Mononuclear cell (primary cell): Measurements from ENCODE around the gene PRR13. TPM values are rescaled to one million over a fixed set of nuclear protein-coding genes. Genes with fewer than 3 reads are reported as not detected.

Experiments used
- H3K27me3 ChIP-seq: 2 replicates; pipeline ENCODE4 v1.6.0; 2011; ENCODE audit warnings: low read length, control low read depth; ENCODE audit not compliant: insufficient read depth
- H3K4me1 ChIP-seq: 2 replicates; pipeline ENCODE4 v1.5.1; 2011; ENCODE audit warnings: mild to moderate bottlenecking, low read length, control low read depth; ENCODE audit not compliant: insufficient read depth
- H3K4me3 ChIP-seq: 2 replicates; pipeline ENCODE4 v1.5.1; 2011; ENCODE audit warnings: mild to moderate bottlenecking, low read length, moderate library complexity
- H3K9me3 ChIP-seq: 2 replicates; pipeline ENCODE4 v1.5.1; 2011; ENCODE audit warnings: low read depth, mild to moderate bottlenecking, control low read depth, low read length
- total RNA-seq: library from RNA; depleted of rRNA; stranded (reverse); fragments of >200 nt; gene quantifications from one replicate; pipeline ENCODE4 v1.2.3, GENCODE V29; 2012

The PRR13 gene
- total RNA-seq, 1 donor, result 104 TPM

DNA sequence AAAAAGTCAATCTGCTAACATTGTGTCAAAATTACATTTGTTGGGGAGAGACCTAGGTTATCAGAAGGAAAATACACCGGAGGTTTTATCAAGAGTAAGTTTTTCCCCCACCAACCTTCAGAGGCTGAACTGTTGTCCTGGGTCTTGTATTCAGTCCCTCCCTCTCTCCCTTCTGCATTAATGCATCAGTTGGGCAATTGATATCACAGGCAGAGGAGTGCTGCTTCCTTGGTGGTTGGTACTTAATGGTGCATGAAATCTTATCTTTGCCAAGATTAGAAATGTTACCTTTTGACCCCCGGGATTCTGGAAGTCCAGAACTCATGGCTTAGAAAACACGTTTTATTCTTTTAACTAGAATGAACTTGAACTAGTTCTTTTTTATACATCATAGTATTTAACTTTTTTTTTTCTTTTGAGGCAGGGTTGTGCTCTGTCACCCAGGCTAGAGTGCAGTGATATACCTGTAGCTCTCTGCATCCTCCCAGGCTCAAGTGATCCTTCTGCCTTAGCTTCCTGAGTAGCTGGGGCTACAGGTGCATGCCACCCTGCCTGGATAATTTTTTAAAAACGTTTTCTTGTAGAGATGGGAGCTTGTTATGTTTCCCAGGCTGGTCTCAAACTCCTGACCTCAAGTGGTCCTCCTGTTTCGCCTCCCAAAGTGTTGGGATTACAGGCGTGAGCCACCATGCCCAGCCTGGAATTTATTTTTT, 15.3 kb downstream of the PRR13 start:
- Histone ChIP-seq H3K4me3 (no peak overlapping the region), H3K4me1 (peaks cover 20% of the 10 kb centered on the region), H3K27me3 (no peaks in the 10 kb centered on the region), H3K9me3 (no peaks in the 10 kb centered on the region)

DNA sequence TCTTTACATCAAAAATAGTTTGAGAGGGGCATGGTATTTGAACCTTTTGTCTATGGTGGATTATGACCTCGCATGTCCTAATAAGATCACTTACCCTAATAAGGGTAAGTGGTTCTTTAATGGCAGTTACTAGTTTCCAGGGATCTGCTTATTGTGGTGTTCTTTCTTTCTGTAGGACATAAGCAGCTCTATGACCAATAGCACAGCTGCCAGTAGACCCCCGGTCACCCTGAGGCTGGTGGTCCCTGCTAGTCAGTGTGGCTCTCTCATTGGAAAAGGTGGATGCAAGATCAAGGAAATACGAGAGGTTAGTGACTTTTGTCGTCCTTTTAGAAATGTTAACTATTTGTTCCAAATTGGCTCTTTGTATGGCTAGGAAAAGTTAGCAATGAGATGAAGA, 17.6 kb downstream of the PRR13 start:
- Histone ChIP-seq H3K4me3 (no peak overlapping the region), H3K27me3 (no peaks in the 10 kb centered on the region), H3K9me3 (no peaks in the 10 kb centered on the region), H3K4me1 (peaks cover 9% of the 10 kb centered on the region)

DNA sequence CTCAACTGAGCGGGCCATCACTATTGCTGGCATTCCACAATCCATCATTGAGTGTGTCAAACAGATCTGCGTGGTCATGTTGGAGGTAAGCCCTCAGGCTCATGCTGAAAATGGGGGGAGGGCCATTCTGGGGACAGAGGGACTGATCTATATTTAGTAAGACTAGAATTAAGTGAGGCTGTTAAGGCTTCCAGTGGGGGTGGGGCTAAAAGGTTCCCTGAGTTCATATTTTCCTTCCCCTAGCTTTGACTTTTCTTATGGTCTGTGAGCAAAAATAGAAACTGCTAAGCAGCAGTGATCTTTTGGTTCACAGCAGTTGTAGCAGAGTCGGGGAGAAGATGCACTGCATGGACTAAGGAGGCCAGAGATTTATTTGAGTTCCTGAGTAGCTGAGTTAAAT, 19.5 kb downstream of the PRR13 start:
- peaks cover 3% of the 10 kb centered on the region for H3K4me1 ChIP-seq
- no peak overlapping the region for H3K4me3 ChIP-seq
- no peaks in the 10 kb centered on the region for H3K27me3 ChIP-seq
- H3K9me3 ChIP-seq, result no peaks in the 10 kb centered on the region

DNA sequence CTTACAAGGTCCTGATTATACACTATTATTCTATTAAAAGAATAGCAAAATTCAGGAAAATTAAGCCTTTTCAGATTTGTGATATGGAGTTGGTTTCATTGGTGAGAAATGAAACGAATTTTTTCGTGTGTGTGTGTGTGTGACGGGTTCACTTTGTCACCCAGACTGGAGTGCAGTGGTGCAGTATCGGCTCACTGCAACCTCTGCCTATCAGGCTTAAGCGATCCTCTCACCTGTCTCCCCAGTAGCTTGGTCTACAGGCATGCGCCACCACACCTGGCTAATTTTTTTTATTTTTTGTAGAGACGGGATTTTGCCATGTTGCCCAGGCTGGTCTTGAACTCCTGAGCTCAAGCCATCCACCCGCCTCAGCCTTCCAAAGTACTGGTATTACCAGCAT, 20.1 kb downstream of the PRR13 start:
- Histone ChIP-seq H3K4me1 (peaks cover 3% of the 10 kb centered on the region), H3K27me3 (no peaks in the 10 kb centered on the region), H3K4me3 (no peak overlapping the region), H3K9me3 (no peaks in the 10 kb centered on the region)

DNA sequence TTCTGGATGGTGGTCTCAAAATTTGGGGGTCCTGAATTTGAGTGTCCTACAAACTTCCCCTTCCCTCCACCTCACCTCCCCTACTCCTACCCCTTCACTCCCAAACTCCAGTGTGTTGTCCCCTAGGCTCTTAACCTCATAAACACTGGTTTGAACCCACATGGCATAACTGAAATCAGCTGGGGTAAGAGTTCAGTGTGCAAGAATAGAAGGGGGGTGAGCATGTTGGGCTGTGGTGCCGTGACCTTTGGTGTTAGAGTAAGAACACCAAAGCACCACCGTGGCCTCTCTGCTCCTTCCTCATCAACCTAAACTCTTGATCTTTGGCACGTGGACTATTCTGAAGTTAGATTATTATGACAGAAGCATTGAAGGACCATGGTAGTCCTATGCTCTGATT, 21.4 kb downstream of the PRR13 start:
- Histone ChIP-seq H3K4me3 (no peak overlapping the region), H3K4me1 (peaks cover 3% of the 10 kb centered on the region), H3K9me3 (no peaks in the 10 kb centered on the region), H3K27me3 (no peaks in the 10 kb centered on the region)

DNA sequence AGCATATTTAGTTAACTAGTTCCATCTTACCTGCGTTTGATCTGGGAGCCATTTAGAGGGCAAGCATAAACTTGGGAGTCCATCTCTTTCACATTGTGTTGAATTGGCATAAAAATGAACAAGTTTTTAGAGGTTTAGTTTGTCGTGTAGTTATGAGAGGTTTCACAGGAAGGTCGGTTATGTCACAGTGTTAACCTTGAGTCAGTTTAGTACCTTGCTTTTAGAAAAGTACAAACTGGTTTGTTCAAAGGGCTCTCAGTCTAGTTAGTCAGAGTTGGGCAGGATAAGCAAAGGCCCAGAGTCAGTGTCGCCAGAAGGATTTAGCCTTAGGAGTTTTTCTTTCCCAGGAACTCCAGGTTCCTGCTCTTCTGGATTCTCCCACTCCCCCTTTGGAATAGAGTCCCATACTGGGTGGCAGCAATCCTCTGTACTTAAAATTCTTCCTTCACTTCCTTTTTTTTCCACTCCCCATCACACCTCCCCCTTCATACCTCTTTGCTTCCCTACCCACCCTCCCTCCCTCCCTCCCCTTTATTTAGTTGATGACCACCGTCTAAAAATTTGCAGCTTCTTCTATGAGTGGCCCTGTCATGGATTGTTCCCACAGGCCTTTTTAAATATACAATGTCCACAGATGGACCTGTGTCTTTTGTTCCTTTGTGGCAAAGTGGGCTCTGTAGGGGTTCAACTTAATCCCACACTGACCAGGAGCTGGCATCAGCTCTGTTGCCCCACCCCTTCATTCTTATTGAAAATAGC, 22.4 kb downstream of the PRR13 start:
- Histone ChIP-seq H3K4me1 (peaks cover 3% of the 10 kb centered on the region), H3K27me3 (no peaks in the 10 kb centered on the region), H3K4me3 (no peak overlapping the region), H3K9me3 (no peaks in the 10 kb centered on the region)

DNA sequence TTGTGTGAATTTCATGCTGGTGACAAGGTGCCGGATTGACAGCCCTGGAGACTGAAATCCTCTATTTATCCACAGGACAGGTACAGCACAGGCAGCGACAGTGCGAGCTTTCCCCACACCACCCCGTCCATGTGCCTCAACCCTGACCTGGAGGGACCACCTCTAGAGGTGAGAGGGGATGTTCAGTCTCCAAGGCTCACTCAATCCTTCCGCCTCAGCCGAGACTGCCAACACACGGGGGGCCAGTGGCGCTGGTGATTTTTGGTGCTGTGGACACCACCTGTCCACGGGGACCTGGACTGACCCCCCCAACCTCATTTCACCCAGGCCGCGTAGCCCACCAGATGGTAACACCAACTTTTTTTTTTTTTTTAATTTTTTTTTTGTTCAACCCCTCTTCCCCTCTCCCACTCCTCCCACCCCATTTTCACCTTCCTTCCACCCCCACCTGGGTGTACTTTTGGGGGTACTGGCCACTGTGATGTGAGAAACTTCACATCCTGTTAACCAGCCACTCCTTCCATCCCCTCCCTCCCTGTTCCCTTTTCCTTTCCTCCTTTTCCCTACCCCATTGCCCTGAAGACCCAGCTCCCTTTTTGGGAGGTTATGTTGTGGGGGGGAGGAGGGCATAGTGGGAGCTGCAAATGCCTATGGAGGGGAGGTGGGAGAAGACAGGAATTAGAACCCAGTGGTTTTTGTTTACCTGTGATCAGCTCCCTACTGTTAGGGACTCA, 23.3 kb downstream of the PRR13 start:
- Histone ChIP-seq H3K27me3 (no peaks in the 10 kb centered on the region), H3K4me3 (no peak overlapping the region), H3K4me1 (peaks cover 3% of the 10 kb centered on the region)

DNA sequence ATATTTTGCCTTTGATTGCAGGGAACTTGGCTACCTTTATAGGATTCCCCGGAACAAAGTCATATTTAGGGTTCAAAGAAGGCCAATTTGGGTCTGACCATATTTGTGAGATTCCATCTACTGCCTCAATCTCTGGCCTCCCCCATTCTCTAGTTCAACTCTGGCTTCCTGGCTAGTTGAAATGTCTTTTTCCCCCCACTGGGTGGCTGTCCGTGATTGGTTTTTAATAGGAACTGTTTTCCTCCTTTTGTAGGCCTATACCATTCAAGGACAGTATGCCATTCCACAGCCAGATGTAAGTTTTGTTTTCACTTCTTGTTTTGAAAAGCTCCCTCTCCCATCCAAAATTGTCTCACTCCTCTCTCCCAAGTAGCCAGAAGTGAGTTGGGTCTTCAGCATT, 24.1 kb downstream of the PRR13 start:
- H3K4me3 ChIP-seq, result no peak overlapping the region
- H3K27me3 ChIP-seq, result no peaks in the 10 kb centered on the region
- no peaks in the 10 kb centered on the region for H3K9me3 ChIP-seq
- H3K4me1 ChIP-seq, result peaks cover 3% of the 10 kb centered on the region

More for the DNA sequence above, 23.3 kb downstream of the PRR13 start:
- H3K9me3 ChIP-seq, result no peaks in the 10 kb centered on the region

DNA sequence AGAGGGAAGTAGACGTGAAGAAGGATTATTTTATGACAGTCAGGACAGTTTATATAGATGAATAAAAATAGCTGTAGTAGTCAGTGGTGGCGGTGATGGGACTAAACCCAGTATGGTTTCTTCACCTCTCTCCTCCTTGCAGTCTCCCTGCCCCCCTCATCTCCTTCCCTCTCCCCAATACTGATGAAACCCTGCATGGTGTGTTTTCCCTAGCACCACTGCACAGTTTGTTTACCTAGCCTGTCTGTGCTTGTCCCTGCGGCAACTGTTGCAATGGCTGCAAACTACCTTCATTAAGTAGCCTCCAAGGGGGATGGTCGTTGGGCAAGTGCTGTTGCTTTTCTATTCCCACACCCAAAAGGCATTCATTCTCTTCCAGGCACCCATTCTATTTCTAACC, 25.1 kb downstream of the PRR13 start:
- Histone ChIP-seq H3K27me3 (no peaks in the 10 kb centered on the region), H3K9me3 (no peaks in the 10 kb centered on the region), H3K4me3 (no peak overlapping the region), H3K4me1 (peaks cover 3% of the 10 kb centered on the region)

DNA sequence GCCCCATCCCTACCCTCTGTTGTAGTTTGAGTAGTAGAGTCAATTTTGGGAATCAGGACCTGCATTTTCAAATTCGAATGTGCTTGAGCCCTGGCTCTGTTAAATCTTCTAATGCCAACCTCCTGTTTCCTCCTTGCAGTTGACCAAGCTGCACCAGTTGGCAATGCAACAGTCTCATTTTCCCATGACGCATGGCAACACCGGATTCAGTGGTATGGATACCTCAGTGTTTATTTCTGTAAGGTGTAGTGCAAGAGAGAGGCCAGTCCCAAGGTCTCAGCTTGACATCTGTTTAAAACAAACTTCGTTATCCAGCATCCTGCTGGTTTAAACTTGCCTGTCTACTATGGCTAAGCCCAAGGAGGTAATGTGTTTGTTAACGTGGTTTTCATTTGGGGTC, 25.5 kb downstream of the PRR13 start:
- Histone ChIP-seq H3K9me3 (no peaks in the 10 kb centered on the region), H3K4me3 (no peak overlapping the region), H3K27me3 (no peaks in the 10 kb centered on the region), H3K4me1 (peaks cover 3% of the 10 kb centered on the region)

DNA sequence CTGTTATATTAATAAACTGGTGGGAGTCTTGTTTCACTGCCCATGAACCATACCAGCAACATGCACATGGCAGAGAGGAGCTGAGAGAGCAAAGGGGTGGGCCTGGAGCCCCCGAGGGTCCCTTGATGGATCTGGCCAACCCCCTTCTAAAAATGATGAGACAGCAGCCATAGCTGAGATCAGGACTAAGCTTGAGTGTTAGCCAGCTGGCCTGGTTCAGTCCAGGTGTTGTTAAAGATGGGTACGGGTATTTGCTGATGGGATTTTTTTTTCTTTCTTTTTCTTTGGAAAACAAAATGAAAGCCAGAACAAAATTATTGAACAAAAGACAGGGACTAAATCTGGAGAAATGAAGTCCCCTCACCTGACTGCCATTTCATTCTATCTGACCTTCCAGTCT, 26.3 kb downstream of the PRR13 start:
- H3K4me1 ChIP-seq, result peaks cover 2% of the 10 kb centered on the region
- H3K27me3 ChIP-seq, result no peaks in the 10 kb centered on the region
- no peak overlapping the region for H3K4me3 ChIP-seq
- H3K9me3 ChIP-seq, result no peaks in the 10 kb centered on the region

DNA sequence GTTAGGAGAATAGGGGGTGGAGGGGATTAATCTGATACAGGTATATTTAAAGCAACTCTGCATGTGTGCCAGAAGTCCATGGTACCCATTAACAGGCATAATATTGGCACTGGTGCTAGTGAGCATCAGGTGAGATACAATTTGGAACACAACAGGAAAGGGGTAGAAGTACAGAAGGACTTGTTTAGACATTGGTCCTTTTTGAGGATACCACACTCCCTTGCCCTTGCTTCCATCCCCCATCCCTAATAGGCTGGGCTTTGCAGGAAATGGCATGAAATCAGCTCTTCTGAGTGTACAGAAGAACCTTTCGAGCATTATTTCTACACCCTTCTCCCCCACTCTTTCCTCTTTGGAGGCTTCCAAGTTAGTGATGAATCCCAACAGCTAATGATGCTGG, 26.7 kb downstream of the PRR13 start:
- H3K4me3 ChIP-seq, result no peak overlapping the region
- no peaks in the 10 kb centered on the region for H3K9me3 ChIP-seq
- no peaks in the 10 kb centered on the region for H3K27me3 ChIP-seq
- H3K4me1 ChIP-seq, result peaks cover 5% of the 10 kb centered on the region

DNA sequence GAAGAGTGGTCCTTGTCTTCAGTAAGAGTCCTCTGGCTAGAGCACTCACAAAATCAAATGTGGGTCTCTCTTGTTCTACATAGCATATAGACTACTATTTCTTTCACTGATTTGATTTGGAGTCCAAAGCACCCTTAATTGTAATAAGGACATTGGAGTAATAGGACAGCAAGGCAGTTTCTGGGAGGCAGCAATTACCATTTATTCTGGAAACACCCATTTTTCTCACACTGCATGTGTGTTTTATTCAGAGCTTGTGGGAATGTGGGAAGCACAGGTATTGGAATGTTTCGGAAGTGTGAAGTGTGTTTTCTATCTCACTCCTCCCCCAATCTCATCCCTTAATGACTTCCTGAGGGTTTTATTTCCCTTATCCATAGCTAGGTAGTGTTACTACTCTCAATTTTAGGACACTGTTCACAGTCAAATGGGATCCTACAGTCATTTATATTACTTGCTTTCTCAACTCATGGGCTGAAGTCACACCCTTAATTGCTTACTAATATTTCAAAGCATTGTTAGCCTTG, 30.6 kb downstream of the PRR13 start:
- Histone ChIP-seq H3K4me3 (no peak overlapping the region), H3K9me3 (no peaks in the 10 kb centered on the region), H3K4me1 (peaks cover 6% of the 10 kb centered on the region), H3K27me3 (no peaks in the 10 kb centered on the region)

DNA sequence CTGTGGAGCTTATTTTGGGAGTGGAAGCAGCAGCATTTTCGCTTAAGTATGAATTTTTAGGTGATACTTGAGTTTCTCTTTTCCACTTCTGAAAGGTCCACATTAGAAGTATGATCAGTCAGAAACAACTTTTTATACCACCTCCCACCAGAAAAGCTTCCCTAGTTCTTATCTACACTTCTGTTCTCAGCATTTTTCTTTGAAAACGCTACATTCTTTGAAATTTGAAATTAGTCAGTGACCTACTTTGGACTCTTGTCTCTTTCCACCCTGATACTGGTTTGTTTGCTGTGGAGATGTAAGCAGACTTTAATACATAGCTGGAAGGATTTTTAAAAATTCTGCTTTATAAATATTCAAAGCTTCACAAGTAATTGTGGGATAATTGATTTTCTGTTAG, 32.5 kb downstream of the PRR13 start:
- Histone ChIP-seq H3K4me3 (no peak overlapping the region), H3K27me3 (no peaks in the 10 kb centered on the region), H3K9me3 (no peaks in the 10 kb centered on the region), H3K4me1 (peaks cover 6% of the 10 kb centered on the region)

DNA sequence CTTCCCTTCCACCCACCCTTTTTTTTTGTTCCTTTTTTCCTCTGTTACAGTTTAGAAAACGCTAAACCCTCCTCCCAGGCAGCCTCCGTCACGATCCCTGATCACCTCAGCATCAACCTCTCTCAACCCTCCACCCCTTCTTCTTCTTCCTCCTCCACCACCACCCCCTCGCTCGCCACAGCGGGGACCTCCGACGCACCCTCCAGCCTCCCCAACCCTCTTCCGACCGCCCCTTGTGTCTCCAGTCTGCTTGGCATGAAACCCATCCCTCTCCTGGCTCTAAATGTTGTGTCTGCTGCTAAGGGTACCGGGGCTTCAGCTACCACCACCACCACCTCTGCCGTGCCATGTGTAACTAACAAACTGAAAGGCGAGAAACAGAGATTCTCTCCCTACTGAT, 33.3 kb downstream of the PRR13 start:
- no peaks in the 10 kb centered on the region for H3K9me3 ChIP-seq
- no peak overlapping the region for H3K4me3 ChIP-seq
- H3K4me1 ChIP-seq, result peaks cover 6% of the 10 kb centered on the region
- no peaks in the 10 kb centered on the region for H3K27me3 ChIP-seq
